Mesenchymal stem cell (in vitro differentiated cells and primary cell): ENCODE results near the gene PTPN1.

Experiments used
- DNase-seq: peaks from one replicate; pipeline ENCODE4 v3.0.0-alpha.2; 2013
- H2AFZ ChIP-seq: one replicate; pipeline ENCODE4 v1.6.1; 2013; ENCODE audit warnings: low read depth, mild to moderate bottlenecking, control low read depth, inconsistent platforms, low read length, moderate library complexity
- H2AK5ac ChIP-seq: 2 replicates; pipeline ENCODE4 v1.6.1; 2013; ENCODE audit warnings: low read length, moderate library complexity, mild to moderate bottlenecking, inconsistent platforms; ENCODE audit not compliant: severe bottlenecking
- H2BK120ac ChIP-seq: one replicate; pipeline ENCODE4 v1.6.1; 2013; ENCODE audit warnings: low read depth, mild to moderate bottlenecking, inconsistent platforms, low read length, moderate library complexity
- H2BK12ac ChIP-seq, 2 experiments: one replicate each; pipeline ENCODE4 v1.6.1; 2013; ENCODE audit warnings: inconsistent platforms in 2 of 2, low read length in 2 of 2, mild to moderate bottlenecking in 2 of 2, moderate library complexity in 2 of 2, control low read depth in 1 of 2
- H2BK15ac ChIP-seq: one replicate; pipeline ENCODE4 v1.6.1; 2013; ENCODE audit warnings: mild to moderate bottlenecking, low read depth, inconsistent platforms; ENCODE audit not compliant: poor library complexity, severe bottlenecking
- H2BK5ac ChIP-seq: 2 replicates; pipeline ENCODE4 v1.6.1; 2013; ENCODE audit warnings: low read depth, mild to moderate bottlenecking, low read length, control low read depth, inconsistent platforms; ENCODE audit not compliant: poor library complexity, severe bottlenecking
- H3K14ac ChIP-seq, 2 experiments: one replicate each; pipeline ENCODE4 v1.6.1; 2013; ENCODE audit warnings: inconsistent platforms in 2 of 2, low read length in 2 of 2, control low read depth in 1 of 2, mild to moderate bottlenecking in 1 of 2, moderate library complexity in 1 of 2
- H3K18ac ChIP-seq, 2 experiments: one replicate each; pipeline ENCODE4 v1.6.1; 2013; ENCODE audit warnings: inconsistent platforms in 2 of 2, low read length in 2 of 2, control low read depth in 1 of 2, low read depth in 1 of 2, mild to moderate bottlenecking in 1 of 2
- H3K23ac ChIP-seq, 2 experiments: one replicate each; pipeline ENCODE4 v1.6.1; 2013; ENCODE audit warnings: inconsistent platforms in 2 of 2, low read length in 2 of 2, mild to moderate bottlenecking in 2 of 2, moderate library complexity in 2 of 2, control low read depth in 1 of 2
- H3K27ac ChIP-seq: 2 replicates; pipeline ENCODE4 v1.5.1; 2013; ENCODE audit warnings: mild to moderate bottlenecking, moderate library complexity, low read length, control low read depth, inconsistent platforms; ENCODE audit not compliant: poor library complexity, severe bottlenecking
- H3K27me3 ChIP-seq, 2 experiments: 2 replicates each; pipeline versions ENCODE4 v1.6.1 to v1.7.0; 2013; ENCODE audit warnings: low read length in 2 of 2, mild to moderate bottlenecking in 2 of 2, moderate library complexity in 2 of 2, control low read depth in 1 of 2, inconsistent platforms in 1 of 2; ENCODE audit not compliant: control insufficient read depth in 1 of 2, insufficient read depth in 1 of 2
- H3K36me3 ChIP-seq, 2 experiments: 2 replicates each; pipeline versions ENCODE4 v1.6.1 to v1.7.0; 2013; ENCODE audit warnings: low read length in 2 of 2, control low read depth in 1 of 2, inconsistent platforms in 1 of 2, low read depth in 1 of 2, mild to moderate bottlenecking in 1 of 2; ENCODE audit not compliant: insufficient read depth in 2 of 2, control insufficient read depth in 1 of 2
- H3K4ac ChIP-seq, 2 experiments: one replicate each; pipeline ENCODE4 v1.6.1; 2013; ENCODE audit warnings: inconsistent platforms in 2 of 2, low read length in 2 of 2, mild to moderate bottlenecking in 2 of 2, moderate library complexity in 2 of 2, control low read depth in 1 of 2, low read depth in 1 of 2
- H3K4me1 ChIP-seq: 2 replicates; pipeline ENCODE4 v1.6.1; 2013; ENCODE audit warnings: low read depth, low read length, control low read depth; ENCODE audit not compliant: control insufficient read depth, insufficient read depth
- H3K4me2 ChIP-seq: 2 replicates; pipeline ENCODE4 v1.6.1; 2013; ENCODE audit warnings: low read length, mild to moderate bottlenecking, inconsistent platforms; ENCODE audit not compliant: poor library complexity, severe bottlenecking
- H3K4me3 ChIP-seq, 2 experiments: 2 replicates each; pipeline versions ENCODE4 v1.5.1 to v1.7.0; 2013; ENCODE audit warnings: low read length in 2 of 2, mild to moderate bottlenecking in 2 of 2, control low read depth in 1 of 2, low read depth in 1 of 2; ENCODE audit not compliant: insufficient read depth in 1 of 2
- H3K79me1 ChIP-seq: replicated peaks from 2 replicates; pipeline ENCODE4 v1.6.1; 2013; ENCODE audit warnings: mild to moderate bottlenecking, control low read depth, low read length, inconsistent platforms; ENCODE audit not compliant: poor library complexity, severe bottlenecking
- H3K9ac ChIP-seq: 2 replicates; pipeline ENCODE4 v1.7.0; 2013; ENCODE audit warnings: mild to moderate bottlenecking, low read length, moderate library complexity
- H3K9me3 ChIP-seq: 2 replicates; pipeline ENCODE4 v1.7.0; 2013; ENCODE audit warnings: mild to moderate bottlenecking, low read length; ENCODE audit not compliant: control insufficient read depth
- H4K8ac ChIP-seq: one replicate; pipeline ENCODE4 v1.6.1; 2013; ENCODE audit warnings: inconsistent platforms, mild to moderate bottlenecking, low read length, moderate library complexity
- H4K91ac ChIP-seq: one replicate; pipeline ENCODE4 v1.6.1; 2013; ENCODE audit warnings: mild to moderate bottlenecking, low read length, inconsistent platforms
- WGBS: methylation state at CpG from one replicate; pipeline ENCODE4 v1.1.7; 2013; ENCODE audit warnings: mixed read lengths; 5-methylcytosine and 5-hydroxymethylcytosine counted together

The PTPN1 gene

DNA sequence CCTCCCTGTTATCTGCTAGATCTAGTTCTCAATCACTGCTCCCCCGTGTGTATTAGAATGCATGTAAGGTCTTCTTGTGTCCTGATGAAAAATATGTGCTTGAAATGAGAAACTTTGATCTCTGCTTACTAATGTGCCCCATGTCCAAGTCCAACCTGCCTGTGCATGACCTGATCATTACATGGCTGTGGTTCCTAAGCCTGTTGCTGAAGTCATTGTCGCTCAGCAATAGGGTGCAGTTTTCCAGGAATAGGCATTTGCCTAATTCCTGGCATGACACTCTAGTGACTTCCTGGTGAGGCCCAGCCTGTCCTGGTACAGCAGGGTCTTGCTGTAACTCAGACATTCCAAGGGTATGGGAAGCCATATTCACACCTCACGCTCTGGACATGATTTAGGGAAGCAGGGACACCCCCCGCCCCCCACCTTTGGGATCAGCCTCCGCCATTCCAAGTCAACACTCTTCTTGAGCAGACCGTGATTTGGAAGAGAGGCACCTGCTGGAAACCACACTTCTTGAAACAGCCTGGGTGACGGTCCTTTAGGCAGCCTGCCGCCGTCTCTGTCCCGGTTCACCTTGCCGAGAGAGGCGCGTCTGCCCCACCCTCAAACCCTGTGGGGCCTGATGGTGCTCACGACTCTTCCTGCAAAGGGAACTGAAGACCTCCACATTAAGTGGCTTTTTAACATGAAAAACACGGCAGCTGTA, 73.4 kb downstream of the PTPN1 start:
- 94% methylated on average over 15 of the region's 15 CpGs for WGBS
- no peak for DNase-seq

DNA sequence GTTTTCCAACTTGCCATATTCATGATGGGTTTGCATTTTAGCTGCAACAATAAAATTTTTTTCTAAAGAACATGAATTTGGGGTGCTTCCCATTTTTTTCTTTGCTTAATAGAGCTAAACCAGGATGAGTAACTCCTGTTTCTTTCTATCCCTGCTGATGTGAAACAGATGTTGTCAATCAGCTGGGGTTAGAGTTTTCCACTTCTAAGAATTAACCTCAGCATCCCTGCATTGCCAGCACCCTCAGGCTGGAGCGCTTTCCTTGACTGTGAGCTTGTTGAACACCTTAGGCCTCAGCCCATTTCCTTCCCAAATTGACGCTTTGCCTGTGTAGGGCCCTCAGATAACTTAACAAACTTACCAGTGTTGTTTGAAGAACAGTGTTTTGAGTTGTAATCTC, 74.5 kb downstream of the PTPN1 start:
- Histone ChIP-seq H3K23ac (no peak overlapping the region), H3K4ac (no peak overlapping the region), H2BK15ac (no peak overlapping the region), H3K4me2 (no peak overlapping the region), H3K27me3 (no peaks in the 10 kb centered on the region), H3K79me1 (peaks cover 39% of the 10 kb centered on the region), H2BK5ac (no peak overlapping the region), H3K9ac (peak overlapping the region; percentile 47), H3K18ac (no peak overlapping the region), H2BK12ac (no peak overlapping the region), H2AK5ac (no peak overlapping the region), H3K36me3 (peaks cover 75 to 93% of the 10 kb centered on the region in 2 experiments), H3K4me3 (no peak overlapping the region), H3K9me3 (no peaks in the 10 kb centered on the region), H2AFZ (no peak overlapping the region), H3K4me1 (peaks cover 8% of the 10 kb centered on the region), H4K8ac (no peak overlapping the region), H3K14ac (no peak overlapping the region), H2BK120ac (no peak overlapping the region), H3K27ac (no peak overlapping the region), H4K91ac (no peak overlapping the region)
- 100% methylated on average over 1 of the region's 2 CpGs for WGBS
- DNase-seq, result no peak

More for the DNA sequence above, 73.4 kb downstream of the PTPN1 start:
- no peaks in the 10 kb centered on the region for H3K27me3 ChIP-seq
- H3K79me1 ChIP-seq, result peaks cover 44% of the 10 kb centered on the region
- no peak overlapping the region for H4K91ac ChIP-seq
- H2AFZ ChIP-seq, result no peak overlapping the region
- no peak overlapping the region for H3K4ac ChIP-seq
- H3K9ac ChIP-seq, result peak overlapping the region; percentile 42
- H2BK15ac ChIP-seq, result no peak overlapping the region
- peaks cover 8% of the 10 kb centered on the region for H3K4me1 ChIP-seq
- H2AK5ac ChIP-seq, result no peak overlapping the region
- H3K14ac ChIP-seq, result no peak overlapping the region
- H2BK120ac ChIP-seq, result no peak overlapping the region
- no peaks in the 10 kb centered on the region for H3K9me3 ChIP-seq
- H3K4me3 ChIP-seq, result no peak overlapping the region
- H2BK5ac ChIP-seq, result no peak overlapping the region
- no peak overlapping the region for H3K27ac ChIP-seq
- H4K8ac ChIP-seq, result no peak overlapping the region
- H3K23ac ChIP-seq, result no peak overlapping the region
- H3K18ac ChIP-seq, result no peak overlapping the region
- peaks cover 81 to 97% of the 10 kb centered on the region in 2 experiments for H3K36me3 ChIP-seq
- H3K4me2 ChIP-seq, result no peak overlapping the region
- no peak overlapping the region for H2BK12ac ChIP-seq

DNA sequence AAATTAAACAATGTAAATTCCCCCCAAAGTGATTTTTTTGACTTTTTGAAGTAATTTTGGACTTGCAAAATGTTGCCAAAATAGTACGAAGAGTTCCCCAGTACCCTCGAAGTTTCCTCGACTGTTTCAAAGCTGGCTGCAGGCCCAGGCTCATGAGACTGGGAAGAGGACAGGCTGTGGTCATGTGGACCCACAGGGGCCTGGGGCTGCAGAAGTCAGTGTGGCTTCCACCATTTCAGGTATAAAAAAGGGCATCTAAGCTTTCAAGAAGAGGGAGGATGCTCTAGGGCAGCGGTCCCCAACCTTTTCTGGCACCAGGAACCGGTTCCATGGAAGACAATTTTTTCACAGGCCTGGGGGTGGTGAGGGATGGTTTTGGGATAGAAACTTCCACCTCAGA, 75.0 kb downstream of the PTPN1 start:
- no peak overlapping the region for H3K4me2 ChIP-seq
- H3K27ac ChIP-seq, result no peak overlapping the region
- H2BK5ac ChIP-seq, result no peak overlapping the region
- no peak overlapping the region for H3K18ac ChIP-seq
- H4K91ac ChIP-seq, result no peak overlapping the region
- no peaks in the 10 kb centered on the region for H3K9me3 ChIP-seq
- H3K4ac ChIP-seq, result no peak overlapping the region
- H3K14ac ChIP-seq, result no peak overlapping the region
- H4K8ac ChIP-seq, result no peak overlapping the region
- peaks cover 40% of the 10 kb centered on the region for H3K79me1 ChIP-seq
- H2AFZ ChIP-seq, result no peak overlapping the region
- H2BK120ac ChIP-seq, result no peak overlapping the region
- H2AK5ac ChIP-seq, result no peak overlapping the region
- H3K4me3 ChIP-seq, result no peak overlapping the region
- no peak for DNase-seq
- H2BK12ac ChIP-seq, result no peak overlapping the region
- no peak overlapping the region for H3K23ac ChIP-seq
- peak overlapping the region; percentile 47 for H3K9ac ChIP-seq
- no peak overlapping the region for H2BK15ac ChIP-seq
- 92% methylated on average over 5 of the region's 5 CpGs for WGBS
- H3K4me1 ChIP-seq, result peaks cover 8% of the 10 kb centered on the region
- H3K36me3 ChIP-seq, result peaks cover 75 to 93% of the 10 kb centered on the region in 2 experiments
- no peaks in the 10 kb centered on the region for H3K27me3 ChIP-seq

GRCh38 chr20:50585678-50586077, 75.5 kb downstream of the PTPN1 start:
- Histone ChIP-seq H2BK120ac (no peak overlapping the region), H3K14ac (no peak overlapping the region), H2BK5ac (no peak overlapping the region), H3K23ac (no peak overlapping the region), H3K27me3 (no peaks in the 10 kb centered on the region), H3K9me3 (no peaks in the 10 kb centered on the region), H3K36me3 (peaks cover 76 to 93% of the 10 kb centered on the region in 2 experiments), H3K18ac (peak overlapping the region in 1 of 2 experiments; percentile 41), H3K4me3 (no peak overlapping the region), H3K4me1 (peaks cover 6% of the 10 kb centered on the region), H3K4ac (no peak overlapping the region), H3K79me1 (peaks cover 40% of the 10 kb centered on the region), H2AFZ (no peak overlapping the region), H2AK5ac (no peak overlapping the region), H3K4me2 (no peak overlapping the region), H3K9ac (no peak overlapping the region), H4K91ac (no peak overlapping the region), H2BK15ac (no peak overlapping the region), H3K27ac (no peak overlapping the region), H2BK12ac (no peak overlapping the region), H4K8ac (no peak overlapping the region)
- no peak for DNase-seq
- WGBS, result 95% methylated on average over 8 of the region's 9 CpGs
